ENCODE measurements around the gene KYAT1.

Gene KYAT1

DNA sequence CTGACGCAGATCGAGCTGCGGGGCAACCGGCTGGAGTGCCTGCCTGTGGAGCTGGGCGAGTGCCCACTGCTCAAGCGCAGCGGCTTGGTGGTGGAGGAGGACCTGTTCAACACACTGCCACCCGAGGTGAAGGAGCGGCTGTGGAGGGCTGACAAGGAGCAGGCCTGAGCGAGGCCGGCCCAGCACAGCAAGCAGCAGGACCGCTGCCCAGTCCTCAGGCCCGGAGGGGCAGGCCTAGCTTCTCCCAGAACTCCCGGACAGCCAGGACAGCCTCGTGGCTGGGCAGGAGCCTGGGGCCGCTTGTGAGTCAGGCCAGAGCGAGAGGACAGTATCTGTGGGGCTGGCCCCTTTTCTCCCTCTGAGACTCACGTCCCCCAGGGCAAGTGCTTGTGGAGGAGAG is 34.5 kb upstream of the KYAT1 start:
- H3K4me3 Mint-ChIP-seq = no peak overlapping the region
- H3K36me3 Mint-ChIP-seq (ENCODE audit: insufficient read depth) = peaks cover 33% of the 10 kb centered on the region
- peaks cover 20% of the 10 kb centered on the region for H3K4me1 Mint-ChIP-seq
- no peak for DNase-seq (ENCODE audit: low spot score in 2 of 2)
- ATAC-seq (replicated peaks; ENCODE audit: extremely low read depth, poor library complexity, severe bottlenecking) = no peak
- no peaks in the 10 kb centered on the region for H3K9me3 Mint-ChIP-seq
- no peaks in the 10 kb centered on the region for H3K27me3 Mint-ChIP-seq
- peak overlapping the region; percentile 25 for H3K27ac Mint-ChIP-seq (ENCODE audit: low read depth)

- H3K36me3 Mint-ChIP-seq (ENCODE audit: insufficient read depth) = peaks cover 33% of the 10 kb centered on the region
- no peaks in the 10 kb centered on the region for H3K27me3 Mint-ChIP-seq
- DNase-seq (ENCODE audit: low spot score in 2 of 2) (no peak), ATAC-seq (replicated peaks; ENCODE audit: extremely low read depth, poor library complexity, severe bottlenecking) (no peak)
- no peak overlapping the region for H3K27ac Mint-ChIP-seq (ENCODE audit: low read depth)
- no peak overlapping the region for H3K4me3 Mint-ChIP-seq
- no peaks in the 10 kb centered on the region for H3K9me3 Mint-ChIP-seq
- H3K4me1 Mint-ChIP-seq = peaks cover 25% of the 10 kb centered on the region
These were observed 32.4 kb upstream of the KYAT1 start for GRCh38 chr9:128913995-128914772.

- H3K9me3 Mint-ChIP-seq = no peaks in the 10 kb centered on the region
- H3K27ac Mint-ChIP-seq (ENCODE audit: low read depth) = peak overlapping the region; percentile 89
- H3K27me3 Mint-ChIP-seq = no peaks in the 10 kb centered on the region
- H3K4me1 Mint-ChIP-seq = peaks cover 25% of the 10 kb centered on the region
- peak overlapping the region; percentile 52 for H3K4me3 Mint-ChIP-seq
- peaks cover 34% of the 10 kb centered on the region for H3K36me3 Mint-ChIP-seq (ENCODE audit: insufficient read depth)
- ATAC-seq (replicated peaks; ENCODE audit: extremely low read depth, poor library complexity, severe bottlenecking) = no peak
- DNase-seq (ENCODE audit: low spot score in 2 of 2) = no peak
These were observed 31.5 kb upstream of the KYAT1 start for GRCh38 chr9:128913048-128913900.

DNA sequence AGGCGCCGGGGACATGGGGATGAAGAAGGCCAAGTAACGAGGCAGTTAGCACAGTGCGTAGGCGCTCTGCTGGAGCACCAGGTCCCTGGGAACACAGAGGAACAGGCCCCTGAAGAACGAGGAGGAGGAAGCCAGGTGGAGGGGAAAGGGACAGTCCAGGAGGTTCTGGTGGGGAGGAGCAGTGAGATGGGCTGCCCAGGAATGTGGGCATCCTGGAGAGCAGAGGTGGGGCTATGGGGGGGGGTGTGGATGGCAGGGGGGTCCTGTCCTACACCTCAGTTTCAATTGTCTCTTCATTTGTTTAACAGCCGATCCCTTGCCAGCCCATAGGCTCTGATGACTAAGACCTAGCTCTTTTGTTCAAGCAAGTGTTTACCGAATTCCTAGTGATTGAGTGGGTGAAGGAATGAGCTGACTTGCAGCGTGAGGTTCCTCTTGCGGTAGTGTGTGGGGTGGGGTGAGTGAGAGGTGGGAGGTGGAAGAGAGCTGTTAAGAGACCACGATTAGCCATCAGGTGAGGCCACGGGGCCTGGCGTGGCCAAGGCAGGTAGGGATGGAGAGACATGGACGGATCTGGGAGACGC is 30.6 kb upstream of the KYAT1 start:
- ATAC-seq (replicated peaks; ENCODE audit: extremely low read depth, poor library complexity, severe bottlenecking) (no peak), DNase-seq (ENCODE audit: low spot score in 2 of 2) (no peak)
- H3K4me3 Mint-ChIP-seq = peak overlapping the region; percentile 52
- peak overlapping the region; percentile 89 for H3K27ac Mint-ChIP-seq (ENCODE audit: low read depth)
- H3K27me3 Mint-ChIP-seq = no peaks in the 10 kb centered on the region
- H3K9me3 Mint-ChIP-seq = no peaks in the 10 kb centered on the region
- peaks cover 29% of the 10 kb centered on the region for H3K36me3 Mint-ChIP-seq (ENCODE audit: insufficient read depth)
- H3K4me1 Mint-ChIP-seq = peaks cover 28% of the 10 kb centered on the region

DNA sequence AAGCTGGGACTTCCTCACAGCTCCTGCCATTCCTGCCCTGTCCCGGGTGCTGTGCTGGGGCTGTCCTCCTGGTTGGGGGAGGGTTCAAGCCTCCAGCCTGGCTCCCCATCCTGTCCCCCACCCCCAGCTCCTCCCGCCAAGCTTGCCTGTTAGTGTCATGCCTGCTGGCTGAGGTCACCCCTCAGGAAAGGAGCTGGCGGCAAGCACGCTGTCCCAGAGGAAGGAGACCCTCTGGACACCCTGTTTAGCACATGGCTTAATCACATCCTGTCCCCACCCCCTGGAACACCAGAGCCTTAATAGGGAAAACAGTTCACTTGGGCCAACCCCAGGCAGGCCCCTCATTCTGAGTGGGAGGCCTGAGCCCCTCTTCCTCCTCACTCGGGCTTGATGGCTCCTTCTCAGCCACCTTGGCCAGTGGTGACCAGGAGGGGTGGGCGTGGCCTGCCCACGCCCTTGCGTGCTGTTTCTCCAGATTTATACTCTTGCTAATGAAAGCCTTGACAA is 29.8 kb upstream of the KYAT1 start:
- Mint-ChIP-seq H3K27ac (ENCODE audit: low read depth) (peak overlapping the region; percentile 89), H3K4me3 (no peak overlapping the region), H3K9me3 (no peaks in the 10 kb centered on the region), H3K4me1 (peaks cover 30% of the 10 kb centered on the region), H3K27me3 (no peaks in the 10 kb centered on the region), H3K36me3 (ENCODE audit: insufficient read depth) (peaks cover 25% of the 10 kb centered on the region)
- no peak for DNase-seq (ENCODE audit: low spot score in 2 of 2)
- no peak for ATAC-seq (replicated peaks; ENCODE audit: extremely low read depth, poor library complexity, severe bottlenecking)

DNA sequence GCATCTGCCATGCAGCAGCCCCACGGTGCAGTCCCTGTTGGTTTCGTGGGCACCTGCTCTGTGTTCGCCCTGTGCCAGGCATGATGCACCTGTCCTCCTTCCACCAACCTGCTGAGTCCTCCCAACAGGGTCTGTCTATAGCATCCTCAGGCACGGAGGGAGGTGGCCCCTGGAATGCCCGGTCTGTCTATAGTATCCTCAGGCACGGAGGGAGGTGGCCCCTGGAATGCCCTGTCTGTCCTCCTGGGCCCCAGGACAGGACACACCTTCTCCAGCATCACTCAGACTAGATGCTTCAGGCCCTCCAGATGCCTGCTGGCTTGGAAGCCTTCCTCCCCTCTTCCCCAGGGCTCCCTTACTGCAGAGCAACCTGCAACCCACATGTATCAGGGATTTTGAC is 29.2 kb upstream of the KYAT1 start:
- H3K27ac Mint-ChIP-seq (ENCODE audit: low read depth) = no peak overlapping the region
- ATAC-seq (replicated peaks; ENCODE audit: extremely low read depth, poor library complexity, severe bottlenecking) (no peak), DNase-seq (ENCODE audit: low spot score in 2 of 2) (no peak)
- no peaks in the 10 kb centered on the region for H3K27me3 Mint-ChIP-seq
- H3K36me3 Mint-ChIP-seq (ENCODE audit: insufficient read depth) = peaks cover 19% of the 10 kb centered on the region
- no peaks in the 10 kb centered on the region for H3K9me3 Mint-ChIP-seq
- peaks cover 30% of the 10 kb centered on the region for H3K4me1 Mint-ChIP-seq
- no peak overlapping the region for H3K4me3 Mint-ChIP-seq

DNA sequence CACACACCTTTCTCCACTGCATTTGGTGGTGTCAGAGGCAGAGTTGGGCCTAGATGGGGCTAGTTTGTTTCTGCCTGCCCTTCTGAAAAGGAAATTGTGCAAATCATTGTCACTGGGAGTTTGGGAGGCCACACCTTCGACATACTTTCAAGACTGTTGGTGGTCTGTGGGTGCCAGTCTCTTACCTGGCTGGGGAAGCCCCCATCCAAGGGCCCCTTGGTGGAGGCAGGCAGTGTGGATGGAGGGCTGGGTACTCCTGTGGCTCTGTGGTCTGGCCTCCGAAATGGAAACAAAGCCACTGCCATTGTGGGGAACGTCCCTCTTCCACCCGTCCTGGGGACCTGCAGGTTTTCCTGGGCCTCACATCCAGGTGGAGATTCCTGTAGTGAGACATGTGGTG is 28.1 kb upstream of the KYAT1 start:
- no peak overlapping the region for H3K4me3 Mint-ChIP-seq
- H3K27me3 Mint-ChIP-seq = no peaks in the 10 kb centered on the region
- H3K27ac Mint-ChIP-seq (ENCODE audit: low read depth) = peak overlapping the region; percentile 57
- DNase-seq (ENCODE audit: low spot score in 2 of 2) (no peak), ATAC-seq (replicated peaks; ENCODE audit: extremely low read depth, poor library complexity, severe bottlenecking) (no peak)
- H3K36me3 Mint-ChIP-seq (ENCODE audit: insufficient read depth) = peaks cover 18% of the 10 kb centered on the region
- no peaks in the 10 kb centered on the region for H3K9me3 Mint-ChIP-seq
- H3K4me1 Mint-ChIP-seq = peaks cover 30% of the 10 kb centered on the region

DNA sequence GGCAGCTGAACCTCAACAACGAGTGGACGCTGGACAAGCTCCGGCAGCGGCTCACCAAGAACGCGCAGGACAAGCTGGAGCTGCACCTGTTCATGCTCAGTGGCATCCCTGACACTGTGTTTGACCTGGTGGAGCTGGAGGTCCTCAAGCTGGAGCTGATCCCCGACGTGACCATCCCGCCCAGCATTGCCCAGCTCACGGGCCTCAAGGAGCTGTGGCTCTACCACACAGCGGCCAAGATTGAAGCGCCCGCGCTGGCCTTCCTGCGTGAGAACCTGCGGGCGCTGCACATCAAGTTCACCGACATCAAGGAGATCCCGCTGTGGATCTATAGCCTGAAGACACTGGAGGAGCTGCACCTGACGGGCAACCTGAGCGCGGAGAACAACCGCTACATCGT is 26.6 kb upstream of the KYAT1 start:
- Mint-ChIP-seq H3K4me1 (peaks cover 26% of the 10 kb centered on the region), H3K9me3 (no peaks in the 10 kb centered on the region), H3K4me3 (no peak overlapping the region), H3K27me3 (no peaks in the 10 kb centered on the region), H3K36me3 (ENCODE audit: insufficient read depth) (peaks cover 20% of the 10 kb centered on the region), H3K27ac (ENCODE audit: low read depth) (peak overlapping the region; percentile 57)
- ATAC-seq (replicated peaks; ENCODE audit: extremely low read depth, poor library complexity, severe bottlenecking) (no peak), DNase-seq (ENCODE audit: low spot score in 2 of 2) (no peak)

DNA sequence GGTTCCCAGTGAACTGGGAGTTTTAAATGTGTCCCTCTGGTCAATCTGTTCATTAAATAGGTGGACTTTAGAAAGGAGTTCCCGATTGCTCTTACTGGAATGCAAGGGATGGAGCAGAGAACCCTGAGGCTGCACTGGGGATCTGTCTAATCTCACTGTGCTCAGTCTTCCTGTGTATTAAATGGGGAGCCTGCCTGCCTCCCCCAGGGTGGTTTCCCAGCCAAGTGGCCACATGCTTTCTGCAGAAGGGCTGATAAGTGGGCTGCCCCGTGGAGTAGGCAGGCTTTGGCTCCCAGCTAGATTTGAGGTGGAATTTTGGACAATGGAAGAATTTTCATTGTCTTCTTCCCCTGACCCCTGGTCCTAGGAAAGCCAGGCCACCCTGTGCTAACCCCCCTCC is 25.0 kb upstream of the KYAT1 start:
- Mint-ChIP-seq H3K36me3 (ENCODE audit: insufficient read depth) (peaks cover 22% of the 10 kb centered on the region), H3K4me3 (no peak overlapping the region), H3K27me3 (no peaks in the 10 kb centered on the region), H3K4me1 (peaks cover 23% of the 10 kb centered on the region), H3K9me3 (no peaks in the 10 kb centered on the region), H3K27ac (ENCODE audit: low read depth) (peak overlapping the region; percentile 10)
- no peak for DNase-seq (ENCODE audit: low spot score in 2 of 2)
- no peak for ATAC-seq (replicated peaks; ENCODE audit: extremely low read depth, poor library complexity, severe bottlenecking)

GRCh38 chr9:128905964-128906363 is 24.2 kb upstream of the KYAT1 start:
- H3K4me1 Mint-ChIP-seq = peaks cover 25% of the 10 kb centered on the region
- peaks cover 22% of the 10 kb centered on the region for H3K36me3 Mint-ChIP-seq (ENCODE audit: insufficient read depth)
- H3K27me3 Mint-ChIP-seq = no peaks in the 10 kb centered on the region
- H3K4me3 Mint-ChIP-seq = no peak overlapping the region
- no peak overlapping the region for H3K27ac Mint-ChIP-seq (ENCODE audit: low read depth)
- DNase-seq (ENCODE audit: low spot score in 2 of 2) = no peak
- ATAC-seq (replicated peaks; ENCODE audit: extremely low read depth, poor library complexity, severe bottlenecking) = no peak
- H3K9me3 Mint-ChIP-seq = no peaks in the 10 kb centered on the region

- H3K4me3 Mint-ChIP-seq = no peak overlapping the region
- DNase-seq (ENCODE audit: low spot score in 2 of 2) (no peak), ATAC-seq (replicated peaks; ENCODE audit: extremely low read depth, poor library complexity, severe bottlenecking) (no peak)
- H3K9me3 Mint-ChIP-seq = no peaks in the 10 kb centered on the region
- H3K27me3 Mint-ChIP-seq = no peaks in the 10 kb centered on the region
- peak overlapping the region; percentile 96 for H3K27ac Mint-ChIP-seq (ENCODE audit: low read depth)
- peaks cover 33% of the 10 kb centered on the region for H3K4me1 Mint-ChIP-seq
- peaks cover 22% of the 10 kb centered on the region for H3K36me3 Mint-ChIP-seq (ENCODE audit: insufficient read depth)
These were observed 22.3 kb upstream of the KYAT1 start for GRCh38 chr9:128903871-128904620.

GRCh38 chr9:128903079-128903461 is 21.3 kb upstream of the KYAT1 start:
- ATAC-seq (replicated peaks; ENCODE audit: extremely low read depth, poor library complexity, severe bottlenecking) (no peak), DNase-seq (ENCODE audit: low spot score in 2 of 2) (no peak)
- peaks cover 22% of the 10 kb centered on the region for H3K36me3 Mint-ChIP-seq (ENCODE audit: insufficient read depth)
- no peaks in the 10 kb centered on the region for H3K9me3 Mint-ChIP-seq
- H3K27ac Mint-ChIP-seq (ENCODE audit: low read depth) = peak overlapping the region; percentile 96
- peaks cover 42% of the 10 kb centered on the region for H3K4me1 Mint-ChIP-seq
- peak overlapping the region; percentile 69 for H3K4me3 Mint-ChIP-seq
- H3K27me3 Mint-ChIP-seq = no peaks in the 10 kb centered on the region

All from central memory CD8-positive, alpha-beta T cell (primary cell).